GM21576 (cell line): Measurements from ENCODE around the gene EHBP1.
"Not testable (repeated sequence)": the region's sequence is repeated elsewhere in the genome, so short reads cannot be mapped to it uniquely, and the experiment has no call there.

Experiments
- ATAC-seq: cut with Tn5 transposase; IDR thresholded peaks from one replicate; pipeline ENCODE4 v1.9.1; 2021; ENCODE audit warnings: mild to moderate bottlenecking, moderate library complexity; ENCODE audit not compliant: unreplicated experiment

Gene EHBP1

GRCh38 chr2:62704654-62705006 is 883 bp upstream of the EHBP1 start:
- no peak for ATAC-seq

GRCh38 chr2:62705859-62706720 is 577 bp downstream of the EHBP1 start:
- no peak for ATAC-seq

GRCh38 chr2:62706721-62707521 is 1.4 kb downstream of the EHBP1 start:
- ATAC-seq = no peak

- no peak for ATAC-seq
Measured at GRCh38 chr2:62708751-62709150, 3.2 kb downstream of the EHBP1 start.

- ATAC-seq = no peak
Measured at GRCh38 chr2:62711832-62712494, 6.5 kb downstream of the EHBP1 start.

- not testable (repeated sequence) for ATAC-seq
Measured at GRCh38 chr2:62713196-62713595, 7.7 kb downstream of the EHBP1 start.

- no peak for ATAC-seq
Measured at GRCh38 chr2:62713837-62714236, 8.3 kb downstream of the EHBP1 start.

GRCh38 chr2:62716768-62717167 is 11.3 kb downstream of the EHBP1 start:
- ATAC-seq = no peak

- no peak for ATAC-seq
Measured at GRCh38 chr2:62717503-62718081, 12.1 kb downstream of the EHBP1 start.

GRCh38 chr2:62718225-62718822 is 12.8 kb downstream of the EHBP1 start:
- no peak for ATAC-seq

- ATAC-seq = no peak
Measured at GRCh38 chr2:62719757-62720156, 14.2 kb downstream of the EHBP1 start.

- no peak for ATAC-seq
Measured at GRCh38 chr2:62722679-62723078, 17.2 kb downstream of the EHBP1 start.

GRCh38 chr2:62723253-62723652 is 17.7 kb downstream of the EHBP1 start:
- ATAC-seq = no peak

GRCh38 chr2:62724106-62724505 is 18.6 kb downstream of the EHBP1 start:
- no peak for ATAC-seq

- ATAC-seq = no peak
Measured at GRCh38 chr2:62724886-62725711, 19.6 kb downstream of the EHBP1 start.

- ATAC-seq = no peak
Measured at GRCh38 chr2:62725712-62726055, 20.2 kb downstream of the EHBP1 start.

- ATAC-seq = no peak
Measured at GRCh38 chr2:62727259-62727867, 21.9 kb downstream of the EHBP1 start.

GRCh38 chr2:62727876-62728566 is 22.5 kb downstream of the EHBP1 start:
- no peak for ATAC-seq

GRCh38 chr2:62731275-62731674 is 25.8 kb downstream of the EHBP1 start:
- ATAC-seq = no peak
